Sigmoid colon (tissue), 4 donors: Measurements from ENCODE around the gene DKC1.

Experiments
- CTCF ChIP-seq, 4 experiments: fragments of 450-650 bp in 3 of 4; fragments of 200-600 bp in 1 of 4; IDR thresholded peaks; one replicate each; pipeline ENCODE4 v1.5.1; 2016 to 2019; ENCODE audit warnings: antibody characterized with exemption in 4 of 4, mild to moderate bottlenecking in 3 of 4, moderate library complexity in 2 of 4
- POLR2A ChIP-seq, 2 donors: fragments of 450-650 bp; IDR thresholded peaks; one replicate each; pipeline ENCODE4 v1.6.1; 2016; ENCODE audit warnings: antibody characterized with exemption in 2 of 2, mild to moderate bottlenecking in 2 of 2, moderate library complexity in 2 of 2
- POLR2AphosphoS5 ChIP-seq, 4 donors: sonication (generic); formaldehyde crosslinking; IDR thresholded peaks; one replicate each; pipeline ENCODE4 v1.6.1; 2017; ENCODE audit warnings: antibody characterized with exemption in 4 of 4

- TF ChIP-seq POLR2A (IDR thresholded peaks at IDR 0.05) = no peak
- no peak for TF ChIP-seq CTCF (IDR thresholded peaks at IDR 0.05)
- TF ChIP-seq POLR2AphosphoS5 (IDR thresholded peaks at IDR 0.05) = no peak
These were observed 34.3 kb downstream of the DKC1 start for GRCh38 chrX:154797006-154797405.
